ENCODE data around the gene DDRGK1.
A peak's percentile ranks its signal among the peaks of the same experiment; 100 is the strongest.

Gene DDRGK1

DNA sequence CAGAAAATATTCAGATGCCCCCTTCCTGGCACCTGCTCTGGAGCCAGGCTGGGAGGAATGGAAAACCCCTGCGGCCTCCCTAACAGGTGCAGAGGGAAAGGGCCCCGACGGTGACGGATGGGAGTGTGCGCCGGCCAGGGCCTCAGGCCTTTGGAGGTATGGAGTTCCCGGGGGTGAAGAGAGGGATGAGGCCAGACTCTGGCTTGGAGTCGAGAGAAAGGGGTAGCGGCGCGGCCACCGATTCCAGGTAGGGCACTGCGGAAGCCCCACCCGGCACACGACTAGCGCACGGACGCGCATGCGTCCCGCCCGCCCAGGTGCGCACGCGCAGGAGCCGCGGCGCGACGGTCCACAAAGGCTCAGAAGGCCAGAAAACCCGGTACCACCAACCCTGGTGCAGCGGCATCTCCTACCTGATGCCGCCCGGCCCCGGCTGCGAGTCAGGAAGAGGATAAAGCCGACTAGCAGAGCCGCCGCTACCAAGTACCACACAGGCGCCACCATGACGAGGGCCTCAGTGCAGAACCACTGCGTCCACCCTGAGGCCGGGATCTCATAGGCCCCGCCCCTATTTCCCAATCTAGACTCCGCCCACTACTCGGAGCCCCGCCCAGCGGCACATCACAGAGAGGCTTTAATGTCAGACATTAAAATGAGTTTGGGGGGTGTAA, at the start of gene DDRGK1:
TSS of gene DDRGK1 (minus strand) at position 559 of the 671 bp plus-strand sequence. CDS start at position 504, 55 bp downstream.
- peak; percentile 8 for FAIRE-seq

DNA sequence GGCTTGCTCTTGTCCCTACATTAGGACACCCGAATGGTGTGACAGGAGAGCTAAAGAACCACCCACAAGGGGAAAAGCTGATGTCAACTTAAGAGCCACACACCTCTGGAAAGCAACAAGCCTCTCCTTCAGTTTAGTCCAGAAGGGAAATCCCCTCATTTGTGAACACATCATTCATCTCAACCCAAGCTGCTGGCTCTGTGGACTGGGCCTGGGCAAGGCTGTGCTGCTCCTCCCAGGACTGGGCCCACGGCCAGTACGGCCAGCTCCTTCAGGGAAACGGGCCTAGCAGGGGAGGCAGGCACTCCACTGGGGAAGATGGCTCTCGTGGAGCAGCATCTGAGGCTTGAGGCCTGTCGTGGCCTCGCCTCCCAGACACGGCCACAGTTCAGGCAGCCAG, 47.3 kb upstream of the DDRGK1 start:
- no peak for FAIRE-seq

DNA sequence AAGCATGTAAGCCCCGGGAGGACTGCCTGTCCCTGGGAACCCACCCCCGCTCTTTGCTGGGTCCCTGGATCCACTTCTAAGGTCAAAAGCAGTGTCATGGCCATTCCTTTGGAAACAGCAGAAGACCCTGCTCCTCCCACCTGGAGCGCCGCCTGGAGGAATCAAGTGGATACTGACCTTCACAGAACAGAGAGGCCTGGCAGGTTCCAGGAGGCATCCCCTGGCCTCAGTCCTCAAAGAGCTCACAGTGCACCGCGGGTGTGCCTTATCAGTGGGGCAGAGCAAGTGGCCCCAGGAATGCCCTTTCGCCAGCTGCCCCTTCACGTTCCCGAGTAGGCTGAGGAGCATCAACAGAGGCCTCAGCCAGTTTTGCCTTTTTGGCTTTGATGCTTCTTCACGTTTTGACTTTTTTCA, 45.6 kb upstream of the DDRGK1 start:
- no peak for FAIRE-seq

DNA sequence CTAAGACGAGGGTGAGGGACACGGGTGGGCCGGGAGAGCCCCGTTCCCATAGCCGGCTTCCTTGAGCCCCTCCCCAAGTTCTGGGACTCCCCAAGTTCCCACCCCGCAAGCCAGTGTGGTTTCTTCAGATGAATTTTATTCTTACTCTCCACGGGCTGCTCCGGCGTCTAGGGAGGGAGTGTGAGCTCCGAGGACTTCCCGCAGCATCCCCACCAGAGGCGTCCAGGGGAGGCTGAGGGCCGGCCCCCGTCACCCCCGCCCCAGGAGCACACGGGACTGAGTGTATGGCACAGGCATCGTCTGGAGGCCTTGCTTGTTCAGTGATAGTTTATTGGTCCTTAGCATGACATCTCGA, 44.5 kb upstream of the DDRGK1 start:
- FAIRE-seq = no peak

DNA sequence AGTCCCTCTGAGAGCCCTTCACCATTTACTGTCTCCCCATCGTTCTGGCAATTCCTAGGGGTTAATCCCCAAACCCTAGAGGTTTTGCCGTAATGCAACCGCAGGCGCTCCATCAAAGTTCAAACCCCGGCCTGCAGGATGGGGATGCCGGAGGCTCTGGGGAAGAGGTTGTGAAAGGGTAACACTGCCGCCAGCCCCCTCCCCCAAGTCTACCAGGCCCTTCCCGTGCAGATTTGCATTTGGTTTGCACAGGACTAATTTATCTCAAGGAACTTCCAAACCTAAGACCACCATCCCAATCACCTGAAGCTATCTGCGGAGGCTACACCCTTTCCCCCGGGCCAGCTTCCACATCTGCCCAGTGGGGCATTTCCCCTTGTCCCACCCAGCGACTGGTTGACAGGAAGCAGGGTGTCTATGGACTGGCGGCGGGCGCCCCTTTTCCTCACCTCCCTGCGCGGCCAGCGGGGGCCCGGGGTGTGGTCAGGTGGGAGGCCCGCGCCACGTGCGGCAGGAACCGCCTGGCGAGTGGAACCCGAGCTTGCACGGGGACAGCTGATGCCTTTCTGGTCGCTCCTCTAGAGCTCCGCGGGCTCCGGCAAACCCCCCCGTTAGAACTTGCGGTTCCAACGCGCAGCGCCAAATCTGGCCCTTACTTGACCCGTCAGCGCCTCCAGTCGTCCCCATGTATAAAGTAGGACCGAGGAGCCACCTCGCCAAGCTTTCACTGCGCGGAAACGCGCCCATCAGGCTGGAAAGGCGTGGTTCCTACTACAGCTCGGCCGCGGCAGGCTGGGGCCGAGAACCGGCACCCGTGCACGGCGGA, 43.9 kb upstream of the DDRGK1 start:
- no peak for FAIRE-seq

DNA sequence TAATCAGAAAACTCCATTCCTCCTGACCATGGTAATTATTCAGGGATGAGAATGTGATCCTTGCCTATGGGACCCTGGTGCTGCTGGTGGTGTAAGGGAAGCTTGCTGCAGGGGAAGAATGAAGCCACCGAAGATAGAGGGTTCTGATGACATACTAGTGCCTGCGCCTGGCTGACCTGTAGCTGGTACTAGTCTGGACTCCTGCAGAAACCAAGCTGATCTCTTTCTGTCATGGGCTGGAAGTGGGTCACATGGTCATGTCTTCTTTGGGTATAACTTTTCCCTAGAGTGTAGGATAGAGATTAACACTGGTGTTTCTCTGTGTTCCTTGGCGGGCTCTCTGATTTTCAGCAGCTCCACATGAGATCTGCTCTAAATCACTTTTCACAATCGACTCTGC, 43.2 kb upstream of the DDRGK1 start:
- no peak for FAIRE-seq

DNA sequence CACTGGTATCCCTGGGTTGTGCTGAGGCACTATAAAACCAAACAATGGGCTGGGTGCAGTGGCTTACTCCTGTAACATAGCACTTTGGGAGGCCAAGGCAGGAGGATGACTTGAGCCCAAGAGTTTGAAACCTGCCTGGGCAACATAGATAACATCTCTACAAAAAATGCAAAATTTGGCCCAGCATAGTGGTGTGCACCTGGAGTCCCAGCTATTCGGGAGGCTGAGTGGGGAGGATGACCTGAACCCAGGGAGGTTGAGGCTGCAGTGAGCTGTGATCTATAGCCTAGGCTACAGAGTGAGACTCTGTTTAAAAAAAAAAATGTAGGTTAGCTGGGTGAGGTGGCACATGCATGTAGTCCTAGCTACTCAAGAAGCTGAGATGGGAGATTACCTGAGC, 42.2 kb upstream of the DDRGK1 start:
- FAIRE-seq = no peak

DNA sequence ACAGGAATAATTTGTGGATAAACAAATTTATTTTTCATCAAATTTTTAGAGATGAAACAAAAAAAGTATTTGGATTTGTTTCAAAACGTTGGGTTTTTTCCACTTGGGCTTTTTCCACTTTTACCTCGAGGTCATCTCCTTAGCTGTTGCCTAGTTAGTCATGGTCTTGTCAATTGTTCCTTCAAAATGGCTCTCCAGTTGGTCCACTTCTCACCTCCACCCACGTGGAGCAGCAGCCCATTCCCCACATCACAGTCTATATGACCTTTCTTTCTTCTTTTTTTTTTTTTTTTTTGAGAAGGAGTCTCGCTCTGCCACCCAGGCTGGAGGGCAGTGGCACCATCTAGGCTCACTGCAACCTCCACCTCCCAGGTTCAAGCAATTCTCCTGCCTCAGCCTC, 41.2 kb upstream of the DDRGK1 start:
- FAIRE-seq = no peak

DNA sequence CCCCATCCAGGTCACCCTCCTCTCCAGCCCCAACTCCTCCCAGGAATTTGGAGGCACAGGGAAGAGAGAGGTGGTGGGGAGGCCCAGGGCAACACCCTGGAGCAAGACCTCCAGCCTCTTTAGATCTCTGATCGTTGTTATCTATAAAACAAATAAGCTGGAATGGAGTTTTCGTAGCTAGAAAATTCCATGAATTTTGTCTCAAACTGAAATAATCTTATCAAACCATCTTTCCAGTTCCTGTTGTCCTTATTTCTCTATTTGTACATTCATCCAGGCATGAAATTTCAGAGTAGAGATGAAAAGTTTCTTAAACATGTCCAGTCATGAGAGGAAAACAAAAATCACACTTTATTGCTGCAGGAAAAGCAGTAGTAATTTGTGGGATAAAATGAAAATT, 40.7 kb upstream of the DDRGK1 start:
- no peak for FAIRE-seq

DNA sequence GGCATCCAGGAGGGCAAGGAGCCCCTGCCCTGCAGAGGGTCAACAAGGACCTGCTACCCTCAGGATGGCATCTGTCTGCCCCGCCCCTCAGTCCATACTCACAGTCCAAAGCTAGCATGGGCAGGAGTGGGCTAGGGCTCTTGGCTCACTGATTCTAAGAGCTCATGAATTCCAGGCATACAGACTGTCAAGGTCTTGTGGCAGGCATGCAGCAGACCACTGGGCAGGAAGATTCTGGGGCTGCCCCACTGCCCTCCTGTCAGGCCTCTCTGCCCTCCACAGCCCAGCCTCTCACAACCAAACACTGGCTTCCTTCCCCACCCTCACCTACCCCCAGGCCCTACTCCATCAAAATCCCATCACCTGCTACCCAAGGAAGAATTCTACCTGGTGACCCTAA, 40.1 kb upstream of the DDRGK1 start:
- FAIRE-seq = no peak

DNA sequence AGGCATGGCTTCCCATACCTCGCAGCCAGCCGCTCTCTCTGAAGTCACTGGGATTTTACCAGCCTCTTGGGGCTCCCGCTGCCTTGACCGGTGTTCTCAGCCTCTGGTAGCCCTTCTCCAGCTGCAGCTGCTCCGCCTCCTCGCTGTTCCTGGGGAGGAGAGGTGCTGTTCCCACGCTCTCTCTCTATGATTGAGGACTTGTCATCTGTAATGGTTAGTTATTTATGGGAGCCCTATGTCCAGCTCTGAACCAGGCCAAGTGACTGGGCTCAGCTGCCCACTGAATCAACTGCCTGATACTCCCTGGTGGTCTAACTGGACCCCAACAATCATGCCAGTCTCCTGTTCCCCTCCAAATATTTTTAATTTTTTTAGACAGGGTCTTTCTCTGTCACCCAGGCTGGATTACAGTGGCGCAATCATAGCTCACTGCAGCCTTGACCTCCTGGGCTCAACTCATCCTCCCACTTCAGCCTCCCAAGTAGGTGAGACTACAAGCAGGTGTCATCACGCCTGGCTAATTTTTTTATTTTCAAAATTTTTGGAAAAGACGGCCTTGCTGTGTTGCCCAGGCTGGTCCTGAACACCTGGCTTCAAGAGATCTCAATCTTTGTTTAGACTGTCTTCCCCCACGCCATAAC, 39.4 kb upstream of the DDRGK1 start:
- FAIRE-seq = no peak

DNA sequence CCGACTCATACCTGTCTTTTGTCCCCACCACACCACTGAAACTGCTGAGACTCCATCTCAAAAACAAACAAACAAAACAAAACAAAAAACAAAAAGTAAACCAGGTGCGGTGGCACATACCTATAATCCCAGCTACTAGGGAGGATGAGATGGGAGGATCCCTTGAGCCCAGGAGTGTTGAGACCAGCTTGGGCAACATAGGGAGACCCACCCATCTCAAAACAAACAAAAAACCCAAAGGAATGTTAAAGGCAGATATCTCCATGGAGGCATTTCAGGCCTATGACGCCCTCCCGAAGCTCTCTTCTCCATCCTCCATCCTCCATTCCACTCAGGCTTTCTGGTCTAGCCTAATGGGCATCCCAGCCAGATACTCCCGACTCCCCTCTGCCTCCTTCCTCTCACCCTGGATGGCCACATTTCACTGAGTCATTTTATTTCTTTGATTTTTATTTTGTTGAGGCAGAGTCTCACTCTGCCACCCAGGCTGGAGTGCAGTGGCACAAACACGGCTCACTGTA, 37.8 kb upstream of the DDRGK1 start:
- no peak for FAIRE-seq

DNA sequence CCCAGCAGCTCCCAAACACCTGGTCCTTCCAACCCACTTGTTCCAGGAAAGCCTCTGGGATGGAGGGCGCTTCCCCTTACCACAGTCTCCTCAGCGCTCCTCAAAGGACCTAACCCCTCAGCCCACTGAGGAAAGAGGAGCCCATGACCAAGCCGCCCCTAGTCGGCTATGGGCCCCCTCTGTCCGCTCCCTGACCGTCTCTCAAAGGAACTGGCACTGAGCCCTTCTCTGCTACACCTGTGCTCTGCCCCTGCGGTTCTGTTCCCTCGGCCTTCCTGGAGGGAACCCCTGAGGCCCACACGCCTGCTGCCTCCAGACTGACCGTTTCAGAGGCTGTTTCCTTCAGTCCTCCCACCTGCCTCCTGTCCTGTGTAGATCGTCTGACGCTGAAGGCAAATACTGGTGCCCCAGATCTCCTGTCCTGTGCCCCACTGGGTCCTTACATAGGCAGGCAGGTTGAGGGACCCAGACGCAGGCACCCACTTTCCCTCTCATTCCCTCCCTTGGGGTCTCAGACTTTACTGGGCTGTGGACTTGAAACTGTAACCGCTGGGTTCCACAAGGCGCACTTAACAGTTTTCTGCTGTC, 36.4 kb upstream of the DDRGK1 start:
- FAIRE-seq = no peak

DNA sequence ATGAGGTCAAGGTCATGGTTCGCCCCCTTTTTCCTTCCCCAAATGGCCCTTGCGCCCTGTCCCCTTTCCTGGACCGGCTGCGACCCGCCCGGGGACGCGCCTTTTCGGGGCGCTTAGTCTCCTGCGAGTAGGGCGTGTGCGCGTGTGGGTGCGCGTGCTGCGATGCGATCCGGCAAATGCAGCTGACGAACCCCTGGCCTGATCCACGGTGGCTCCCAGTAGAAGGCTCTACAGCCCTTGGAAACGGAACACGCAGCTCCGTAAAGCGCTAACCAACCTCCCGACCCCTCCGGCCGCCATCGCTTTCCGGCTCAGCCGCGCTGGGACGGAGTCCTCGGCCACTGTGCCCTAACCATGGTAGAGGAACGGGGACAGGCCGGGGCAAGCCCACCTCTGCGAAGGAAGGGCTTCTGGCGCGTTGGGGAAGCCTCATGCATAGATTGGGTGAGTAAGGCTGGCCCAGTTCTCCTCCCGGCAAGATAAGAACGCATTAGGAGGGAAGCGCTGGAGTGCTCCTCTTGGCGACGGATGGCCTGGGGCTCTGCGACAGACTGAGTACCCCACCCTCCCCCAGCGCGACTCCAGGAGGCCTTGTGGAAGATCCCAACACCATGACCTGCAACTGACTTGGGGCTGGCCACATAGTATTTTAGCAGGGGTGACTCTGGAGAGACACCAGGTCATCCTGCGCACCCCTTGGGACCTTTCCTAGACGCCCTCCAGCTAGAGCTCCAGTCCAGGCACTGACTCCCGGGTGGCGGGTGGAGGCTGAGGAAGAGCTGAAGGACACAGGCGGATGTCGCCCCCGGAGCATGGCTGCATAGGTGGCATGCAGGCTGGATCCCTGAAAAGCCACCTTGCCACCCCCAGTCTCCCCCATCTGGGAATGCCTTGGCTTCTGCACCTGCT, 35.6 kb upstream of the DDRGK1 start:
- no peak for FAIRE-seq

DNA sequence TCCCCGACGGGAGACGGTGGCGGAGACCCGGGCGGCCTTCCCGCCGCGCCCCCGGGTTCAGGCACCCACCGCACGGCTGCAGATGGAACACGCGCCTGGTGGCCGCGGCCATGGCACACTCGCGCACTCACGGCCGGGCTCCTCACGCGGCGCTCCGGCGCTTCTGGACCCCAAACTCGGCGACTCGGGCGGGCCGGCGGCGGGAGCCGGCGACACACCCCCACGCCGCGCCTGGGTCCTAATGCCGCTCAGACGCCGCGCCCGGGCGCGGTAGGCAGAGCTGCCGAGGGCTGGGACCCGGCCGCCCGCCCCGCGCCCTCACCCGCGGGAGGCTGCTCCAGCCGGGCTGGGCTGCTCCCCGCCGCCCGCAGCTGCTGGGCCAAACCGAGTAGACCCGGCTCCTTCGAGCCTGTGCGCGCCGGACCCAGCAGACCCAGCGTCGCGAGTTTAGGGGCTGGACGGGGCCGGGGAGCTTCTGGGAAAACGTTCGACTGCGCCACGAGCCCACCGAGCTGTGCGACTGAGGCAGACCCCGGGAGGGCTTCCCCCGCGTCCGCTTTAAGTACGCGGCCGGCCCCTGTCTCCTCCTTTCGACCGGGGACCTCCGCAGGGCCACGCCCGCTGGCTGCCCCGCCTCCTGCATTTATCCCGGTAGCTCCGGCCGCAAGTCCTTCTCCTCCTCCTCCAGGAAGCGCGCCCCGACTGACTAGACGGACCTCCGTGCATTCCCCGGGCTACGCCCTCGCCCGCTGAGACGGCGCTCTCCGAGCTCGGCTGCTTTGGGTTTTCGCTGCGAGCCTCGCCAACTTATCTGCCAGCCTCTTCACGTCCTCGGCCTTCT, 34.8 kb upstream of the DDRGK1 start, which contains the start of gene SLC4A11:
TSS of gene SLC4A11 (minus strand) at position 165 of the 841 bp plus-strand sequence. CDS start at position 112, 53 bp downstream.
- FAIRE-seq = no peak

DNA sequence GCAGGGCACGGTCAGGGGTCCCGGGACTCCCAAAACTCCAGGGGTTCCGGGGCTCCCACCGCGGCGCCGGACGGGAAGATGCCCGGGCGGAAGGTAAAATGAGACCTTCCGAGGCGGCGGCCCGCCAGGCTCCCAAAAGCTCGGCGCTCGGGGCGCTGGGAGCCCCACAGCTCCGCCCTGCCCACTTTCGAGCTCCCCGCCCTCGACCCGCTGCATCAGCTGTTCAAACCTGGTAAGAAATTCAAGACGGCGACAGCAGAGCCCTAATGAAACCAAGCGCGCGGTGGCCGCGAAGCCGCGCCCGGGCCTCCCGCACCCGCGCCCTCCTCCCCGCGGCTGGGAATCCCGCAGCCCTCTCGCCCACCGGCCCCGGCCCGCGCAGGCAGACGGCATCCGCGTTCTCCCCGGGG, 34.1 kb upstream of the DDRGK1 start:
- FAIRE-seq = no peak

DNA sequence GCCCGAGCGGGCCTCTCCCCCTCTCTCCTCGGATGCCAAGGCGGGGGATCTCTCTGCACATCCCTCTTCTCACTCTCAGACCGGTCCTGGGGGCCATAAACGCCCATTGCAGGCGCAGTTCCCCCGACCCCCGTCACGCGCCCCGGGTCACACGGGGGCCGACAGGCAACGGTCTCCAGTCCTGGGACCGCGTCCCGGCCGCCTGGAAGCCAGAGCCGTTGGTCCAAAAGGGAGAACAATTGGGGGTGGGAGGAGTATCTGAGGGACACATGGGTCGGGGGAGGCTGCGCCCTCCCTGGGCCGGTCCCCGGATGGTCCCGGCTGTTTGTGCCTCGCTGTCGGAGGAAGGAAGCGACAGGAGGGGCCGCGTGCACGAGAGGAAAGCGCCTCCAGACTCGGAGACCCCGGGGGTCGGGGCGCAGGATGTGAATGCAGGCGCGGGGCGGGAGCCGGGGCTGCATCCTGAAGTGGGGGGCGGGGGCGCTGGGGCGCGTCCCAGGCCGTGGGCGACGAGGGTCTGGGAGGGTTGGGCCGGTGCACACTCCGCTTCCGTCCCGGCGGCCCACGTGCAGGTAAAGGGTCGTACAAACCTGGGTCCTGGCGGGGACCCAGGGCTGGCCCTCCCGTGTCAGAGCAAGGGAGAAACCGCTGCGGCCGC, 33.6 kb upstream of the DDRGK1 start:
- FAIRE-seq = no peak

DNA sequence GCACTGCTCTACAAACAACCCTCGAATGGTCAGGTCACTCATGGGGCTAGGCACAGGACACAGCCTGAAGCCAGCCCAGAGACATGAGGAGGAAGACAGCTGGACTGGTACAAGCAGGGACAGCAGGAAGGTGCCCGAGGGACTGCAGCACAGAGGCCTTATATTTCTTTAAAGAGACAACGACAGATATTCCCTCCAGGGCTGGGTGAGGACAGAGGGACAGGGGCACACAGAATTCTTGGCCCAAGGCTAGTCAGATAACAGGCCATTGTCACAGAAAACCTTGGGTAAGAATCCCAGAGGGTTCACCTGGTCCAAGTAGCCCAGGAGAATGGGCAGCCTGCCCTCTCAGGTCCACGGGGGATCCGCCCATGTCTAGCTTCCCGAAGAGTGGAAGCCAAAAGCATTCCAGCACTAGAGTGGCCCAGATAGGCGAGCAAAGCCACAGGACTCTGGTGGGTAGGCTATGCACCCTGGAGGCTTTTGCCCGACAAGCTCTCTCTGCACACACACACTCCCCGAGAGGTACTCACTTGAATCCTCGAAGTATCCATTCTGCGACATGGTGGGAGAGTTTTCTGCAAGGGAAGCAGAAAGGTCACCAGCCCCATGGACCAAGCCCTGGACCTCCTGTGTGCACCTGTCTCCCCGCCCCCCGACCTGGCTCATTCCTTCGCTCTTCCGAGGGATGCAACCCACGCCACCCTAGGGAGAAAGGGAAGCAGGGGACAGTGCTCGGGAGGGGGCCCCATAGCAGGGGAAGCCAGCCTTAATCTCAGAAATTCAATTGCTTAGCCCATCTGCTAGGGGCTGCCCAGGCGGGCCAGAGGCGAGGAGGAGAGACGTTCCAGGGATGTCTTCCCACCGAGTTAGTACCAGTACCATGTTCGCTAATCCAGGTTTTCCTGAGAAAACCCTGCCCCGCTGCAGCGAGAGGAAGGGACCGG, 32.8 kb upstream of the DDRGK1 start:
- no peak for FAIRE-seq

DNA sequence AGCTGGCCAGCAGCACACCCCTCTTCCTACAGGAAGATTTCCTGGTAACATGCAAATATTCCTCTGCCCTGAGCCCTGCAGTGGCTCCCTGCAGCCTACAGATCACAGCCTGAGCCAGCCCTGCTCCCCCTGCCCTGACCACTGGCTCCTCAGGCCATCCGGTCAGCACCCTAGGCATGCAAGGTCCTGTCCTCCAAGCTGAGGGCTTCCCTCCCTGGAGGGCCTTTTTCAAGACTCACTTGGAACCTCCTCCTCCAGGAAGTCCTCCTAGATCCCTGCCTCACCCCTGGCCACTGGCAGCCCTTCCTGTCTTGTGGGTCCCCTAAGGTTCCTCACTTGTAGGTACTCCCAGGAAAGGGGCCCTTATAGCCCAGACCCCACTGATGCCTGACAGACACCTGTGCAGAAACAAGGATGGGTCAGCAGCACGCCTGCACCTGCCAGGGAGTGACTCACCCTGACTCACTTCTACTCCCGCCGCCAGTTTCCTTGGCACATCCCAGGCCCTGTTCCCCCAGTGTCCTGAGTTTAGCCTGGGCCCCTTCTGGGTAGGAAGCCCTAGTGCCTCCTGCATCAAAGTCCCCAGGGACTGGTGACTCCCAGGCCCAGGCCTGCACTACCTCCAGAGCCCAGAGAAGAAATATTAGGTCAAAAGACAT, 31.3 kb upstream of the DDRGK1 start:
- FAIRE-seq = no peak
